PC-9 (cell line): Measurements from ENCODE around the gene DRC3.

Experiments used
- EZH2 ChIP-seq: fragments of 200-600 bp; sonication (generic); IDR thresholded peaks from 2 replicates; pipeline ENCODE4 v1.8.0; 2017; ENCODE audit warnings: antibody characterized with exemption, low read depth
- TF ChIP-seq, protein P1 (sequence below): fragments of 200-600 bp; sonication (generic); conservative IDR thresholded peaks from 2 replicates; pipeline ENCODE4 v1.6.1; 2017; ENCODE audit warnings: mixed run types, antibody characterized with exemption, mild to moderate bottlenecking, moderate library complexity

DNA sequence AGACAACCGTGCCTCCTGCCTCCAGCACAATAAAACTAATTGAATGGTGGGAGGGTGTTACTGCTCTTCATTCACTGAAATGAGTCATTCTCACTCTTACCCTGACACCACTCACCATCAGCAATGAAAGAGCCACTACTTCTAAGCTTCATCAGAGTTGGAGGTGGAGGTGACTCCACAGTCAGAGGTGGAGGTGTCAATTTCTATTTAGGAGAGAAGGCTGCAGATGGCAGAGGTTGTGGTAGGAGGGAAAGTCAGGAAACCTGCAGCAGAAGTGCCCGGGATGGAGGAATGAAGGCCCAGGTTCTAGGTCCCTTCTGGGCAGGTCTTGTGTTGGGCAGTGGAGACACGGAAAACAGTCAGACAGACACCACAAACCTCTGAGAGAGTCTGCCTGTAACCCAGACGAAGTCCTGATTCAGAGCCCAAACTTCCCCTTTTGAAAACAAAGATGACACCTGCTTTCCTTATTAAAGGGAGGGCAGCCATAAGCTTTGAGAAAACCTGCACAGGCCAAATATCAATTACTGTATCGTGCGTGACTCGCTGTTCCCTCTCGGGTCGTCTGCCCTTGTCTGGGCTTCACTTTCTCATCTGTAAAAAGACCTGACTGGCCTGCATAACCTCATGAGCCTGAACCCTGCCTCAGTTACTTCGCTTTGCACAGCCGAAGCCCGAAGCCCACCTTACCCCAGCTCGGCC lies 65.6 kb downstream of the DRC3 start:
- TF ChIP-seq, protein P1, sequence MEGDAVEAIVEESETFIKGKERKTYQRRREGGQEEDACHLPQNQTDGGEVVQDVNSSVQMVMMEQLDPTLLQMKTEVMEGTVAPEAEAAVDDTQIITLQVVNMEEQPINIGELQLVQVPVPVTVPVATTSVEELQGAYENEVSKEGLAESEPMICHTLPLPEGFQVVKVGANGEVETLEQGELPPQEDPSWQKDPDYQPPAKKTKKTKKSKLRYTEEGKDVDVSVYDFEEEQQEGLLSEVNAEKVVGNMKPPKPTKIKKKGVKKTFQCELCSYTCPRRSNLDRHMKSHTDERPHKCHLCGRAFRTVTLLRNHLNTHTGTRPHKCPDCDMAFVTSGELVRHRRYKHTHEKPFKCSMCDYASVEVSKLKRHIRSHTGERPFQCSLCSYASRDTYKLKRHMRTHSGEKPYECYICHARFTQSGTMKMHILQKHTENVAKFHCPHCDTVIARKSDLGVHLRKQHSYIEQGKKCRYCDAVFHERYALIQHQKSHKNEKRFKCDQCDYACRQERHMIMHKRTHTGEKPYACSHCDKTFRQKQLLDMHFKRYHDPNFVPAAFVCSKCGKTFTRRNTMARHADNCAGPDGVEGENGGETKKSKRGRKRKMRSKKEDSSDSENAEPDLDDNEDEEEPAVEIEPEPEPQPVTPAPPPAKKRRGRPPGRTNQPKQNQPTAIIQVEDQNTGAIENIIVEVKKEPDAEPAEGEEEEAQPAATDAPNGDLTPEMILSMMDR, result no peak
- no peak for TF ChIP-seq EZH2
